ENCODE data around the gene NTN3. TPM values are rescaled to one million over a fixed set of nuclear protein-coding genes. Genes with fewer than 3 reads are reported as not detected.

The NTN3 gene
- total RNA-seq, 2 donors from 2014 or later: 1.4 TPM; not detected in 1

GRCh38 chr16:2447920-2448583 is 23.0 kb upstream of the NTN3 start:
- Histone ChIP-seq H3K27ac (no peak overlapping the region), H3K4me1 (replicated peaks) (no peaks in the 10 kb centered on the region), H3K4me3 (no peak overlapping the region), H3K36me3 (peaks cover 0 to 13% of the 10 kb centered on the region in 2 donors), H3K27me3 (replicated peaks; ENCODE audit: insufficient read depth) (no peaks in the 10 kb centered on the region), H3K9me3 (no peaks in the 10 kb centered on the region)
- 84% methylated on average over 11 of the region's 11 CpGs for WGBS
- TF ChIP-seq POLR2AphosphoS5 (IDR thresholded peaks at IDR 0.05) (no peak), CTCF (IDR thresholded peaks at IDR 0.05) (no peak), POLR2A (IDR thresholded peaks at IDR 0.05) (no peak)
- intact Hi-C loops (cut with DNase I): no loop called here
- DNase-seq (ENCODE audit: low spot score): no peak

- Histone ChIP-seq H3K27me3 (replicated peaks; ENCODE audit: insufficient read depth) (no peaks in the 10 kb centered on the region), H3K36me3 (peaks cover 0 to 16% of the 10 kb centered on the region in 2 donors), H3K27ac (no peak overlapping the region), H3K9me3 (no peaks in the 10 kb centered on the region), H3K4me1 (replicated peaks) (no peaks in the 10 kb centered on the region), H3K4me3 (no peak overlapping the region)
- TF ChIP-seq CTCF (IDR thresholded peaks at IDR 0.05) (no peak), POLR2A (IDR thresholded peaks at IDR 0.05) (no peak), POLR2AphosphoS5 (IDR thresholded peaks at IDR 0.05) (no peak)
- WGBS: 94% methylated on average over 23 of the region's 25 CpGs
- no peak for DNase-seq (ENCODE audit: low spot score)
- intact Hi-C loops (cut with DNase I): no loop called here
These were observed 22.0 kb upstream of the NTN3 start for GRCh38 chr16:2449118-2449517.

- intact Hi-C loops (cut with DNase I): no loop called here
- WGBS: 94% methylated on average over 7 of the region's 8 CpGs
- no peak overlapping the region for H3K4me3 ChIP-seq
- DNase-seq (ENCODE audit: low spot score): no peak
- no peaks in the 10 kb centered on the region for H3K4me1 ChIP-seq (replicated peaks)
- no peaks in the 10 kb centered on the region for H3K27me3 ChIP-seq (replicated peaks; ENCODE audit: insufficient read depth)
- no peak overlapping the region for H3K27ac ChIP-seq
- H3K9me3 ChIP-seq: no peaks in the 10 kb centered on the region
- TF ChIP-seq CTCF (IDR thresholded peaks at IDR 0.05) (no peak), POLR2AphosphoS5 (IDR thresholded peaks at IDR 0.05) (no peak), POLR2A (IDR thresholded peaks at IDR 0.05) (no peak)
- peaks cover 0 to 16% of the 10 kb centered on the region in 2 donors for H3K36me3 ChIP-seq
These were observed 20.6 kb upstream of the NTN3 start for GRCh38 chr16:2450535-2450934.

GRCh38 chr16:2450975-2451381 is 20.1 kb upstream of the NTN3 start:
- no peak overlapping the region for H3K4me3 ChIP-seq
- no peaks in the 10 kb centered on the region for H3K4me1 ChIP-seq (replicated peaks)
- intact Hi-C loops (cut with DNase I): no loop called here
- no peaks in the 10 kb centered on the region for H3K27me3 ChIP-seq (replicated peaks; ENCODE audit: insufficient read depth)
- no peak overlapping the region for H3K27ac ChIP-seq
- no peak for DNase-seq (ENCODE audit: low spot score)
- 91% methylated on average over 19 of the region's 19 CpGs for WGBS
- H3K36me3 ChIP-seq: peaks cover 0 to 16% of the 10 kb centered on the region in 2 donors
- no peak for TF ChIP-seq CTCF (IDR thresholded peaks at IDR 0.05)
- no peak for TF ChIP-seq POLR2A (IDR thresholded peaks at IDR 0.05)
- no peak for TF ChIP-seq POLR2AphosphoS5 (IDR thresholded peaks at IDR 0.05)
- no peaks in the 10 kb centered on the region for H3K9me3 ChIP-seq

GRCh38 chr16:2451851-2452320 is 19.2 kb upstream of the NTN3 start:
- no peaks in the 10 kb centered on the region for H3K27me3 ChIP-seq (replicated peaks; ENCODE audit: insufficient read depth)
- 93% methylated on average over 18 of the region's 18 CpGs for WGBS
- H3K9me3 ChIP-seq: no peaks in the 10 kb centered on the region
- H3K27ac ChIP-seq: no peak overlapping the region
- peaks cover 0 to 16% of the 10 kb centered on the region in 2 donors for H3K36me3 ChIP-seq
- no peak for DNase-seq (ENCODE audit: low spot score)
- H3K4me1 ChIP-seq (replicated peaks): no peaks in the 10 kb centered on the region
- no peak overlapping the region for H3K4me3 ChIP-seq
- TF ChIP-seq CTCF (IDR thresholded peaks at IDR 0.05): no peak
- TF ChIP-seq POLR2A (IDR thresholded peaks at IDR 0.05): no peak
- no peak for TF ChIP-seq POLR2AphosphoS5 (IDR thresholded peaks at IDR 0.05)
- intact Hi-C loops (cut with DNase I): no loop called here
